Transverse colon (tissue), 4 donors: ENCODE data around the gene RELL2. TPM values are rescaled to one million over a fixed set of nuclear protein-coding genes. Genes with fewer than 3 reads are reported as not detected.

Experiments used
- DNase-seq: peaks from one replicate; pipeline ENCODE4 v3.0.0-alpha.2; 2019
- H3K27ac ChIP-seq, 4 donors: fragments of 200-600 bp; sonication (generic); 2 replicates each; pipeline ENCODE4 v1.5.1; 2016 to 2018; ENCODE audit warnings: inconsistent platforms in 4 of 4
- H3K27me3 ChIP-seq: fragments of 200-600 bp; sonication (generic); 2 replicates; pipeline ENCODE4 v1.5.1; 2017; ENCODE audit warnings: inconsistent platforms
- H3K36me3 ChIP-seq, 4 donors: fragments of 200-600 bp; sonication (generic); 2 replicates each; pipeline ENCODE4 v1.5.1; 2017 to 2019; ENCODE audit warnings: inconsistent platforms in 4 of 4
- H3K4me1 ChIP-seq, 4 donors: fragments of 200-600 bp; sonication (generic); 2 replicates each; pipeline ENCODE4 v1.5.1; 2017 to 2020; ENCODE audit warnings: inconsistent platforms in 4 of 4
- H3K4me3 ChIP-seq, 4 donors: fragments of 200-600 bp; sonication (generic); 1 replicate in 1 of 4; 2 replicates in 3 of 4; pipeline versions ENCODE4 v1.5.1 to v1.6.1; 2017 to 2019; ENCODE audit warnings: inconsistent platforms in 4 of 4
- H3K9me3 ChIP-seq, 2 donors: fragments of 200-600 bp; sonication (generic); 2 replicates each; pipeline ENCODE4 v1.5.1; 2017 to 2019; ENCODE audit warnings: inconsistent platforms in 2 of 2
- EP300 ChIP-seq: sonication (generic); formaldehyde crosslinking; IDR thresholded peaks from one replicate; pipeline ENCODE4 v1.6.1; 2017; ENCODE audit warnings: antibody characterized with exemption, low read depth
- POLR2A ChIP-seq: fragments of 450-650 bp; IDR thresholded peaks from one replicate; pipeline ENCODE4 v1.6.1; 2016; ENCODE audit warnings: antibody characterized with exemption, mild to moderate bottlenecking, moderate library complexity
- POLR2AphosphoS5 ChIP-seq, 3 donors: sonication (generic); formaldehyde crosslinking; IDR thresholded peaks; one replicate each; pipeline ENCODE4 v1.6.1; 2016; ENCODE audit warnings: antibody characterized with exemption in 3 of 3
- WGBS, 2 donors: methylation state at CpG; one replicate each; pipeline ENCODE4 v1.1.5; 2018; ENCODE audit warnings: low coverage in 1 of 2; 5-methylcytosine and 5-hydroxymethylcytosine counted together
- in situ Hi-C, 4 donors: fragments of 200-750 bp; cut with MboI; loops; one replicate each; pipeline versions ENCODE4 v1.15.0 to v1.15.1; 2017; ENCODE audit warnings: low sequenced_read_pairs in 3 of 4, low pct_ligation_motif_present in 1 of 4, low pct_unique_long_range_greater_than_20kb in 1 of 4
- intact Hi-C: fragments of 100-400 bp; cut with DNase I; formaldehyde crosslinking; loops from one replicate; pipeline ENCODE4 v1.15.1; 2023; ENCODE audit warnings: low total_unique reads
- total RNA-seq, 4 donors: library from RNA; depleted of rRNA; stranded (reverse); fragments of >200 nt; gene quantifications; one replicate each; pipeline ENCODE4 v1.1.0, GENCODE V29; 2016
- TF ChIP-seq, protein P1 (sequence below), 5 experiments: fragments of 200-600 bp in 3 of 5; fragments of 450-650 bp in 2 of 5; sonication (generic) in 3 of 5; IDR thresholded peaks; 1 replicate in 2 of 5; 2 replicates in 3 of 5; pipeline ENCODE4 v1.5.1; 2016 to 2017; ENCODE audit warnings: antibody characterized with exemption in 5 of 5, inconsistent platforms in 3 of 5, mild to moderate bottlenecking in 2 of 5, moderate library complexity in 1 of 5

The RELL2 gene
- total RNA-seq, 4 donors from 2014 or later = 4.4 to 19.1 (median 7.5) TPM

DNA sequence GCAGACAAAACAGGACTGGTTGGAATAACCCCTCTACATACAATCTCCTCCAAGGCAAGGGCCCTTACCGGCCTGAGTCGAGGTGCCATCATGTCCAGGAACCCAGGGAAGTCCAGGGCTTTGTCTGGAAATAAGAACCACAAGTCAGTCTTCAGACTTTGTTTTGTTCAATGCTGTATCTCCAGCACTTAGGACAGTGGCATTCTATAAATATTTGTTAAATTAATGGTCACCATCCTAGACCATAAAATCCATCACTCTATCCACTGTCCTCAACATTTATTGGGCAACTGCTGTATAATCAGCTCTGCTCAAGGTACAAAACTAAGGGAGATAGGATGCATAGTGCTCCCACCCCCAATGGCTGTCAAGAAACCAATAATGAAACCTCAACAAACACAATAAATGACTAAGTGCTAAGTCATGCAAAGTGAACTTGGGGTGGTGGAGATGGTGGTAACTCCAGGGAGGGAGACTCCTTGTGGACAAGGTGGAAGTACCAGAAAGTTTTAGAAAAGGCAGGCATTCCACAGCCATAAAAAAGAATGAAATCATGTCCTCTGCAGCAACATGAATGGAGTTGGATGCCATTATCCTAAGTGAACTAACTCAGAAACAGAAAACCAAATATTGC lies 5.0 kb downstream of the RELL2 start:
- intact Hi-C loops = no loop called here
- H3K4me1 ChIP-seq = peaks cover 4 to 14% (median 11%) of the 10 kb centered on the region in 4 donors
- in situ Hi-C loops = no loop called here
- no peaks in the 10 kb centered on the region for H3K27me3 ChIP-seq
- 88% methylated on average over 2 of the region's 2 CpGs; no CpG with 5 or more reads in 1 of the 2 donors for WGBS, 2 donors
- H3K9me3 ChIP-seq = no peaks in the 10 kb centered on the region
- H3K36me3 ChIP-seq = peaks cover 0 to 4% (median 0%) of the 10 kb centered on the region in 4 donors
- no peak overlapping the region for H3K4me3 ChIP-seq
- no peak for TF ChIP-seq POLR2AphosphoS5 (IDR thresholded peaks at IDR 0.05)
- no peak for TF ChIP-seq POLR2A
- TF ChIP-seq, protein P1, sequence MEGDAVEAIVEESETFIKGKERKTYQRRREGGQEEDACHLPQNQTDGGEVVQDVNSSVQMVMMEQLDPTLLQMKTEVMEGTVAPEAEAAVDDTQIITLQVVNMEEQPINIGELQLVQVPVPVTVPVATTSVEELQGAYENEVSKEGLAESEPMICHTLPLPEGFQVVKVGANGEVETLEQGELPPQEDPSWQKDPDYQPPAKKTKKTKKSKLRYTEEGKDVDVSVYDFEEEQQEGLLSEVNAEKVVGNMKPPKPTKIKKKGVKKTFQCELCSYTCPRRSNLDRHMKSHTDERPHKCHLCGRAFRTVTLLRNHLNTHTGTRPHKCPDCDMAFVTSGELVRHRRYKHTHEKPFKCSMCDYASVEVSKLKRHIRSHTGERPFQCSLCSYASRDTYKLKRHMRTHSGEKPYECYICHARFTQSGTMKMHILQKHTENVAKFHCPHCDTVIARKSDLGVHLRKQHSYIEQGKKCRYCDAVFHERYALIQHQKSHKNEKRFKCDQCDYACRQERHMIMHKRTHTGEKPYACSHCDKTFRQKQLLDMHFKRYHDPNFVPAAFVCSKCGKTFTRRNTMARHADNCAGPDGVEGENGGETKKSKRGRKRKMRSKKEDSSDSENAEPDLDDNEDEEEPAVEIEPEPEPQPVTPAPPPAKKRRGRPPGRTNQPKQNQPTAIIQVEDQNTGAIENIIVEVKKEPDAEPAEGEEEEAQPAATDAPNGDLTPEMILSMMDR (IDR thresholded peaks at IDR 0.05) = no peak
- no peak for TF ChIP-seq EP300
- DNase-seq = no peak
- no peak overlapping the region for H3K27ac ChIP-seq

GRCh38 chr5:141646026-141646425 lies 9.2 kb downstream of the RELL2 start:
- Histone ChIP-seq H3K4me3 (no peak overlapping the region), H3K27ac (no peak overlapping the region), H3K27me3 (no peaks in the 10 kb centered on the region), H3K36me3 (peaks cover 0 to 4% (median 0%) of the 10 kb centered on the region in 4 donors), H3K9me3 (no peaks in the 10 kb centered on the region), H3K4me1 (peaks cover 5 to 9% (median 7%) of the 10 kb centered on the region in 4 donors)
- DNase-seq = no peak
- 94% methylated on average over 6 of the region's 6 CpGs; no CpG with 5 or more reads in 1 of the 2 donors for WGBS, 2 donors
- intact Hi-C loops (no loop called here), in situ Hi-C loops (no loop called here)
- TF ChIP-seq POLR2A (no peak), POLR2AphosphoS5 (IDR thresholded peaks at IDR 0.05) (no peak), EP300 (no peak)
- TF ChIP-seq, protein P1 (IDR thresholded peaks at IDR 0.05) = no peak

DNA sequence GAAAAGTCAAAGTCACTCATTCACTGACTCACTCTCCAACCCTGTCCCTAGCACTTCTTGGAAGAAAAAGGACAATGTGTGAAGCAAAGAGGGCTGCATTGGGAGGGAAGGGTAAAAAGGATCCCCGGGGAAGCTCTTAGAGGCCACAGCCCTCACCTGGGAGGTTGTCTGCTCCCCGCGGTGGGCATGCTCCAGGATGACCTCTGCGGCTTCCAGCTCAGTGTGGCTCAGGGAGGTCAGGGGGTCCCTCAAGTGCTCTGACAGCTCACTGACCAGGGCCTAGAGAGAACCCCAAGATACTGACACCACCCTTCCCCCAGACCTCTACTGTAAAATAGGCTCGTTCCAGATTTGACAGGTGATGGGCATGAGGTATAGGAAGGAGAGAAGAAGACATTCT lies 10.4 kb downstream of the RELL2 start:
- in situ Hi-C loops (no loop called here), intact Hi-C loops (no loop called here)
- H3K27ac ChIP-seq = no peak overlapping the region
- H3K9me3 ChIP-seq = no peaks in the 10 kb centered on the region
- H3K4me1 ChIP-seq = peaks cover 9 to 15% (median 11%) of the 10 kb centered on the region in 4 donors
- no peaks in the 10 kb centered on the region for H3K27me3 ChIP-seq
- no peak overlapping the region for H3K4me3 ChIP-seq
- TF ChIP-seq POLR2A (no peak), POLR2AphosphoS5 (IDR thresholded peaks at IDR 0.05) (no peak), EP300 (no peak)
- TF ChIP-seq, protein P1 (IDR thresholded peaks at IDR 0.05) = no peak
- WGBS, 2 donors = 93% methylated on average over 5 of the region's 5 CpGs; no CpG with 5 or more reads in 1 of the 2 donors
- DNase-seq = no peak
- H3K36me3 ChIP-seq = peaks cover 0 to 4% (median 0%) of the 10 kb centered on the region in 4 donors

DNA sequence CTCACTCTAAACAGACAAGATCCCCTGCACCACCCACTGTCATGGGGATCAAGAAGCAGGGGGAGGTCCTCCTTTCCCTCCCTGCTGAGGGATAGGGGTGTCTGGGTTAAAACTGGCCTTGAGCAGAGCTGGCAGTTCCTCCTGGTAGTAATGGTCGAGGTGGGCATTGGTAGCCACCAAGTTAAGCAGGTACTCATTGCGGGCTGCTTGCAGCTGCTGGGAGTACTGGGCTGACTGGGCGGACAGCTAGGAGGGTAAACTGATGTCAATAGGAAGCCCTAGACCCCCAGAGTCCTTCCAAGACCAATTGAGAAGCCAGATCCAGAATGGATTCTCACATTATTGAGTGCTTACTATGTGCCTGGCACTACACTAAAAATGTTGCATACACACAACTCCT lies 11.1 kb downstream of the RELL2 start:
- H3K27me3 ChIP-seq = no peaks in the 10 kb centered on the region
- H3K36me3 ChIP-seq = peaks cover 0 to 4% (median 0%) of the 10 kb centered on the region in 4 donors
- H3K4me3 ChIP-seq = no peak overlapping the region
- TF ChIP-seq EP300 (no peak), POLR2A (no peak), POLR2AphosphoS5 (IDR thresholded peaks at IDR 0.05) (no peak)
- TF ChIP-seq, protein P1 (IDR thresholded peaks at IDR 0.05) = no peak
- in situ Hi-C loops (no loop called here), intact Hi-C loops (no loop called here)
- DNase-seq = no peak
- no peaks in the 10 kb centered on the region for H3K9me3 ChIP-seq
- H3K4me1 ChIP-seq = peaks cover 9 to 15% (median 11%) of the 10 kb centered on the region in 4 donors
- WGBS, 2 donors = 93% methylated on average over 3 of the region's 3 CpGs; no CpG with 5 or more reads in 1 of the 2 donors
- no peak overlapping the region for H3K27ac ChIP-seq
